MM.1S (cell line): ENCODE results near the gene CCDC138.

Experiments used
- DNase-seq: peaks from one replicate; pipeline ENCODE4 v3.0.0-alpha.2; 2015
- H2AFZ ChIP-seq: fragments of 300-600 bp; sonication (generic); 2 replicates; pipeline ENCODE4 v1.6.0; 2016; ENCODE audit warnings: antibody characterized with exemption, low read length
- H3F3A ChIP-seq: fragments of 300-600 bp; sonication (generic); 2 replicates; pipeline ENCODE4 v1.6.1; 2016; ENCODE audit warnings: mild to moderate bottlenecking, antibody characterized with exemption, low read length, moderate library complexity, mixed read lengths; ENCODE audit not compliant: insufficient read depth
- H3K27ac ChIP-seq: fragments of 300-600 bp; sonication (generic); 2 replicates; pipeline ENCODE4 v1.5.1; 2016; ENCODE audit warnings: mild to moderate bottlenecking, low read length
- H3K27me3 ChIP-seq: fragments of 300-600 bp; sonication (generic); replicated peaks from 2 replicates; pipeline ENCODE4 v1.6.0; 2016; ENCODE audit warnings: low read length; ENCODE audit not compliant: insufficient read depth
- H3K36me3 ChIP-seq: fragments of 300-600 bp; sonication (generic); replicated peaks from 2 replicates; pipeline ENCODE4 v1.6.1; 2016; ENCODE audit warnings: mild to moderate bottlenecking, low read length, mixed read lengths; ENCODE audit not compliant: insufficient read depth
- H3K4me1 ChIP-seq: fragments of 300-600 bp; sonication (generic); 2 replicates; pipeline ENCODE4 v1.6.1; 2016; ENCODE audit warnings: low read length, mixed read lengths
- H3K4me2 ChIP-seq: fragments of 300-600 bp; sonication (generic); 2 replicates; pipeline ENCODE4 v1.6.0; 2016; ENCODE audit warnings: low read depth, low read length
- H3K4me3 ChIP-seq: fragments of 300-600 bp; sonication (generic); 2 replicates; pipeline ENCODE4 v1.5.1; 2016; ENCODE audit warnings: low read length, mixed read lengths
- H3K79me2 ChIP-seq: fragments of 300-600 bp; sonication (generic); 2 replicates; pipeline ENCODE4 v1.6.1; 2016; ENCODE audit warnings: mixed run types, low read length, mixed read lengths
- H3K9ac ChIP-seq: fragments of 300-600 bp; sonication (generic); 2 replicates; pipeline ENCODE4 v1.6.1; 2016; ENCODE audit warnings: low read length, mixed read lengths
- H3K9me2 ChIP-seq: fragments of 300-600 bp; sonication (generic); replicated peaks from 2 replicates; pipeline ENCODE4 v1.6.1; 2016; ENCODE audit warnings: mild to moderate bottlenecking, low read length, mixed read lengths; ENCODE audit not compliant: insufficient read depth
- H3K9me3 ChIP-seq: fragments of 300-600 bp; sonication (generic); replicated peaks from 2 replicates; pipeline ENCODE4 v1.6.1; 2016; ENCODE audit warnings: mild to moderate bottlenecking, low read length, mixed read lengths; ENCODE audit not compliant: insufficient read depth
- H4K20me1 ChIP-seq: fragments of 300-600 bp; sonication (generic); 2 replicates; pipeline ENCODE4 v1.6.1; 2016; ENCODE audit warnings: mild to moderate bottlenecking, low read length, moderate library complexity, mixed read lengths; ENCODE audit not compliant: insufficient read depth
- EZH2 ChIP-seq: fragments of 300-600 bp; sonication (generic); optimal IDR thresholded peaks from 2 replicates; pipeline ENCODE3; 2017; ENCODE audit warnings: low read depth, mild to moderate bottlenecking, antibody characterized with exemption, low read length, mixed read lengths
- EZH2phosphoT487 ChIP-seq: fragments of 300-600 bp; sonication (generic); IDR thresholded peaks from 2 replicates; pipeline ENCODE4 v1.6.1; 2018; ENCODE audit warnings: antibody characterized with exemption, low read length
- TF ChIP-seq, protein P1 (sequence below): fragments of 300-600 bp; sonication (generic); IDR thresholded peaks from 2 replicates; pipeline ENCODE4 v1.5.1; 2016; ENCODE audit warnings: antibody characterized with exemption, low read length, mixed read lengths

The CCDC138 gene

GRCh38 chr2:108866041-108866440 is 79.5 kb downstream of the CCDC138 start:
- Histone ChIP-seq H3K36me3 (no peaks in the 10 kb centered on the region), H3K9me2 (no peaks in the 10 kb centered on the region), H3K4me1 (peaks cover 15% of the 10 kb centered on the region), H3F3A (peaks cover 9% of the 10 kb centered on the region; the same call in 1 of the 2 replicates), H3K27me3 (no peaks in the 10 kb centered on the region), H2AFZ (no peak overlapping the region), H4K20me1 (no peaks in the 10 kb centered on the region), H3K9ac (no peak overlapping the region), H3K9me3 (no peaks in the 10 kb centered on the region), H3K27ac (no peak overlapping the region), H3K79me2 (no peaks in the 10 kb centered on the region), H3K4me2 (no peak overlapping the region), H3K4me3 (no peak overlapping the region)
- DNase-seq, result no peak
- TF ChIP-seq EZH2phosphoT487, result no peak
- no peak for TF ChIP-seq EZH2
- TF ChIP-seq, protein P1, sequence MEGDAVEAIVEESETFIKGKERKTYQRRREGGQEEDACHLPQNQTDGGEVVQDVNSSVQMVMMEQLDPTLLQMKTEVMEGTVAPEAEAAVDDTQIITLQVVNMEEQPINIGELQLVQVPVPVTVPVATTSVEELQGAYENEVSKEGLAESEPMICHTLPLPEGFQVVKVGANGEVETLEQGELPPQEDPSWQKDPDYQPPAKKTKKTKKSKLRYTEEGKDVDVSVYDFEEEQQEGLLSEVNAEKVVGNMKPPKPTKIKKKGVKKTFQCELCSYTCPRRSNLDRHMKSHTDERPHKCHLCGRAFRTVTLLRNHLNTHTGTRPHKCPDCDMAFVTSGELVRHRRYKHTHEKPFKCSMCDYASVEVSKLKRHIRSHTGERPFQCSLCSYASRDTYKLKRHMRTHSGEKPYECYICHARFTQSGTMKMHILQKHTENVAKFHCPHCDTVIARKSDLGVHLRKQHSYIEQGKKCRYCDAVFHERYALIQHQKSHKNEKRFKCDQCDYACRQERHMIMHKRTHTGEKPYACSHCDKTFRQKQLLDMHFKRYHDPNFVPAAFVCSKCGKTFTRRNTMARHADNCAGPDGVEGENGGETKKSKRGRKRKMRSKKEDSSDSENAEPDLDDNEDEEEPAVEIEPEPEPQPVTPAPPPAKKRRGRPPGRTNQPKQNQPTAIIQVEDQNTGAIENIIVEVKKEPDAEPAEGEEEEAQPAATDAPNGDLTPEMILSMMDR, result no peak

DNA sequence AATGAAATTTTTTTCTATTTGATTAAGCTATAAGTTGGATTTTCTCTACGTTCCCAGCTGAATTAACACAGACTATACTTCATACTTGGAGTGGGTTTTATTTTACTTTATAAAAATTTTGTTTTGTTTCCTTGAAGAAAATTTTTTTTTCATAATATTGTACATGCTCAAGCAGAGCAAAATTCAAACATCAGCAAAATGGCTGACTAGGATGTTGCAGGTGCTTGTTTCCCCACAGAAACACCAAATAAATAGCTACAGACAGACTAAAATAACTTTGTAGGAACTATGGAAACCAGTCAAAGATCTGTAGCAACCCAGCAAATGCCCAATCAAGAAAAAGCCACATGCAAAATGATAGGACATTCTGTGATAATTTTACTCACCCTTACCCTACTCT is 82.3 kb downstream of the CCDC138 start:
- Histone ChIP-seq H3K9me3 (no peaks in the 10 kb centered on the region), H3K9me2 (no peaks in the 10 kb centered on the region), H3K79me2 (no peaks in the 10 kb centered on the region), H3K4me1 (peaks cover 15% of the 10 kb centered on the region), H4K20me1 (no peaks in the 10 kb centered on the region), H3F3A (peaks cover 9% of the 10 kb centered on the region; the same call in 1 of the 2 replicates), H3K27ac (peak overlapping the region; percentile 53), H3K36me3 (no peaks in the 10 kb centered on the region), H2AFZ (no peak overlapping the region), H3K4me3 (no peak overlapping the region), H3K4me2 (no peak overlapping the region), H3K27me3 (no peaks in the 10 kb centered on the region), H3K9ac (no peak overlapping the region)
- TF ChIP-seq, protein P1, result no peak
- TF ChIP-seq EZH2, result no peak
- no peak for TF ChIP-seq EZH2phosphoT487
- peak; percentile 30 for DNase-seq

DNA sequence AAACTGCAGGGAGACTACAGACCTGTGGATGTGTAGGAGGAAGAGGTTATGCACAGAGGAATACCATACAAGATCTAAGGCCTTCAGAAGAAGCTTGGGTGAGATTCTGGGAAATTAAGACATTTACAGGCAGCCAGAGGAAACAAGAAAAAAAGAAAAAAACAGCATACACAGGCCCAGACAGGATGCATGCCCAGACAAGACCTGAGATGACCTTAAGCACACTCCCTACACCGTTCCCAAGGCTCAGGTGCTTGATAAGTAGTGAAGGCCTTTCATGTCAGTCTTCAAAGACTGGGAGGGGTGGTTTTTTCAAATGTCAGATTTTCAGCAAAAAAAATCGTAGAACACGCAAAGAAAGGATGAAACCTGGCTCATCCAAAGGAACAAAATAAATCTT is 83.0 kb downstream of the CCDC138 start:
- Histone ChIP-seq H3K4me2 (no peak overlapping the region), H3K4me1 (peaks cover 15% of the 10 kb centered on the region), H3K36me3 (no peaks in the 10 kb centered on the region), H2AFZ (no peak overlapping the region), H3K27me3 (no peaks in the 10 kb centered on the region), H3F3A (peaks cover 9% of the 10 kb centered on the region; the same call in 1 of the 2 replicates), H3K27ac (peak overlapping the region; percentile 53), H3K9me2 (no peaks in the 10 kb centered on the region), H3K9ac (no peak overlapping the region), H3K79me2 (no peaks in the 10 kb centered on the region), H3K4me3 (no peak overlapping the region), H4K20me1 (no peaks in the 10 kb centered on the region), H3K9me3 (no peaks in the 10 kb centered on the region)
- TF ChIP-seq, protein P1, result no peak
- TF ChIP-seq EZH2phosphoT487, result no peak
- no peak for TF ChIP-seq EZH2
- DNase-seq, result no peak
